H9 (cell line): ENCODE results near the gene USP13. TPM values are rescaled to one million over a fixed set of nuclear protein-coding genes. Genes with fewer than 3 reads are reported as not detected.

ENCODE experiments used
- DNase-seq: peaks from one replicate; pipeline ENCODE4 v3.0.0-alpha.2; 2017
- H2AFZ ChIP-seq: one replicate; pipeline ENCODE4 v1.6.1; 2013; ENCODE audit warnings: mild to moderate bottlenecking, low read length, control low read depth, moderate library complexity
- H2AK5ac ChIP-seq: 2 replicates; pipeline ENCODE4 v1.6.1; 2013; ENCODE audit warnings: low read length, control low read depth, mixed read lengths; ENCODE audit not compliant: insufficient read length
- H2BK120ac ChIP-seq: one replicate; pipeline ENCODE4 v1.6.1; 2013; ENCODE audit warnings: low read depth, mild to moderate bottlenecking, low read length, control low read depth, inconsistent platforms; ENCODE audit not compliant: poor library complexity, severe bottlenecking
- H2BK12ac ChIP-seq: 2 replicates; pipeline ENCODE4 v1.6.1; 2013; ENCODE audit warnings: low read length, control low read depth, mixed read lengths, low read depth; ENCODE audit not compliant: insufficient read length
- H2BK15ac ChIP-seq: 2 replicates; pipeline ENCODE4 v1.6.1; 2013; ENCODE audit warnings: low read depth, low read length, control low read depth
- H2BK20ac ChIP-seq: one replicate; pipeline ENCODE4 v1.6.1; 2013; ENCODE audit warnings: low read depth, mild to moderate bottlenecking, low read length, control low read depth, inconsistent platforms; ENCODE audit not compliant: poor library complexity, severe bottlenecking
- H2BK5ac ChIP-seq: 2 replicates; pipeline ENCODE4 v1.6.1; 2013; ENCODE audit warnings: low read length, control low read depth, mixed read lengths; ENCODE audit not compliant: insufficient read length
- H3K14ac ChIP-seq: 2 replicates; pipeline ENCODE4 v1.6.1; 2013; ENCODE audit warnings: low read length, control low read depth; ENCODE audit not compliant: insufficient read depth
- H3K18ac ChIP-seq: 2 replicates; pipeline ENCODE4 v1.6.1; 2013; ENCODE audit warnings: low read depth, mild to moderate bottlenecking, mixed read lengths, low read length, control low read depth; ENCODE audit not compliant: insufficient read length
- H3K23ac ChIP-seq: 2 replicates; pipeline ENCODE4 v1.6.1; 2013; ENCODE audit warnings: low read length, control low read depth, mixed read lengths, low read depth; ENCODE audit not compliant: insufficient read length
- H3K23me2 ChIP-seq: 2 replicates; pipeline ENCODE4 v1.6.1; 2013; ENCODE audit warnings: low read depth, mild to moderate bottlenecking, mixed read lengths, low read length, control low read depth; ENCODE audit not compliant: insufficient read length, poor library complexity, severe bottlenecking
- H3K27ac ChIP-seq: 2 replicates; pipeline ENCODE4 v1.5.1; 2013; ENCODE audit warnings: low read length, control low read depth, mixed read lengths, low read depth; ENCODE audit not compliant: insufficient read length
- H3K27me3 ChIP-seq: 2 replicates; pipeline ENCODE4 v1.6.1; 2013; ENCODE audit warnings: low read length, control low read depth, inconsistent platforms; ENCODE audit not compliant: insufficient read depth
- H3K4ac ChIP-seq: 2 replicates; pipeline ENCODE4 v1.6.1; 2013; ENCODE audit warnings: low read depth, mild to moderate bottlenecking, control low read depth, inconsistent platforms, low read length, moderate library complexity
- H3K4me1 ChIP-seq: 2 replicates; pipeline ENCODE4 v1.6.1; 2013; ENCODE audit warnings: low read length, control low read depth, inconsistent platforms; ENCODE audit not compliant: insufficient read depth
- H3K4me2 ChIP-seq: 2 replicates; pipeline ENCODE4 v1.6.1; 2013; ENCODE audit warnings: low read length, control low read depth, mixed read lengths; ENCODE audit not compliant: insufficient read length, insufficient read depth
- H3K56ac ChIP-seq: 2 replicates; pipeline ENCODE4 v1.6.1; 2013; ENCODE audit warnings: low read depth, mild to moderate bottlenecking, mixed read lengths, low read length, control low read depth; ENCODE audit not compliant: insufficient read length
- H3K79me1 ChIP-seq: 2 replicates; pipeline ENCODE4 v1.6.1; 2013; ENCODE audit warnings: low read depth, mild to moderate bottlenecking, moderate library complexity, low read length, control low read depth, inconsistent platforms; ENCODE audit not compliant: insufficient read depth, poor library complexity, severe bottlenecking
- H3K79me2 ChIP-seq: 2 replicates; pipeline ENCODE4 v1.6.1; 2013; ENCODE audit warnings: low read length, control low read depth, inconsistent platforms; ENCODE audit not compliant: insufficient read depth
- H3K9ac ChIP-seq: 2 replicates; pipeline ENCODE4 v1.6.1; 2013; ENCODE audit warnings: low read length, control low read depth, mixed read lengths; ENCODE audit not compliant: insufficient read length; ENCODE audit errors: extremely low read depth
- H3K9me3 ChIP-seq: one replicate; pipeline ENCODE4 v1.6.1; 2013; ENCODE audit warnings: low read depth, low read length, inconsistent platforms; ENCODE audit not compliant: control insufficient read depth
- H3T11ph ChIP-seq: one replicate; pipeline ENCODE4 v1.6.1; 2013; ENCODE audit warnings: mild to moderate bottlenecking, low read length, control low read depth, inconsistent platforms
- H4K20me1 ChIP-seq: one replicate; pipeline ENCODE4 v1.6.1; 2013; ENCODE audit not compliant: control insufficient read depth, insufficient read length, insufficient read depth
- H4K5ac ChIP-seq: 2 replicates; pipeline ENCODE4 v1.6.1; 2013; ENCODE audit warnings: low read depth, mild to moderate bottlenecking, mixed read lengths, low read length, control low read depth; ENCODE audit not compliant: insufficient read length
- H4K8ac ChIP-seq: replicated peaks from 2 replicates; pipeline ENCODE4 v1.6.1; 2013; ENCODE audit warnings: low read length, control low read depth, mixed read lengths, low read depth; ENCODE audit not compliant: insufficient read length
- H4K91ac ChIP-seq: 2 replicates; pipeline ENCODE4 v1.6.1; 2013; ENCODE audit warnings: low read depth, mild to moderate bottlenecking, moderate library complexity, mixed read lengths, low read length, control low read depth; ENCODE audit not compliant: insufficient read length
- H3K27ac Mint-ChIP-seq, 3 experiments: 2 replicates in 2 of 3; 3 replicates in 1 of 3; pipeline ENCODE4 v1.8.0; 2020 to 2021; ENCODE audit warnings: mixed read lengths in 3 of 3, mild to moderate bottlenecking in 1 of 3, moderate library complexity in 1 of 3
- H3K27me3 Mint-ChIP-seq: 2 replicates; pipeline ENCODE4 v1.8.0; 2021; ENCODE audit warnings: low read depth, mild to moderate bottlenecking, moderate library complexity, mixed read lengths
- H3K36me3 Mint-ChIP-seq, 3 experiments: 2 replicates in 2 of 3; 3 replicates in 1 of 3; pipeline ENCODE4 v1.8.0; 2020 to 2021; ENCODE audit warnings: low read depth in 3 of 3, mixed read lengths in 3 of 3; ENCODE audit not compliant: insufficient read depth in 1 of 3
- H3K4me1 Mint-ChIP-seq, 2 experiments: 2 replicates each; pipeline ENCODE4 v1.8.0; 2020; ENCODE audit warnings: mixed read lengths in 2 of 2
- H3K4me3 Mint-ChIP-seq, 2 experiments: 2 replicates in 1 of 2; 3 replicates in 1 of 2; pipeline ENCODE4 v1.8.0; 2020 to 2021; ENCODE audit warnings: mild to moderate bottlenecking in 2 of 2, mixed read lengths in 2 of 2, moderate library complexity in 1 of 2
- H3K9me3 Mint-ChIP-seq, 2 experiments: 2 replicates in 1 of 2; 3 replicates in 1 of 2; pipeline ENCODE4 v1.8.0; 2020; ENCODE audit warnings: mild to moderate bottlenecking in 2 of 2, mixed read lengths in 2 of 2, moderate library complexity in 1 of 2
- CTCF ChIP-seq: fragments of 200-600 bp; sonication (generic); conservative IDR thresholded peaks from 3 replicates; pipeline ENCODE4 v1.8.0; 2021; ENCODE audit warnings: antibody characterized with exemption, mild to moderate bottlenecking
- WGBS: extraction: QIAGEN DNeasy Blood & Tissue Kit; methylation state at CpG from one replicate; pipeline ENCODE4 v1.1.7; 2013; ENCODE audit warnings: missing lambda C conversion rate, low lambda C conversion rate, mixed read lengths; ENCODE audit not compliant: insufficient read length; ENCODE audit errors: extremely low coverage; 5-methylcytosine and 5-hydroxymethylcytosine counted together
- total RNA-seq: library from RNA; stranded (reverse); gene quantifications from 2 replicates; pipeline ENCODE4 v1.2.1, GENCODE V29; 2021

The USP13 gene
- total RNA-seq, 1 experiment from 2014 or later: 26.7 TPM

- H3K9ac ChIP-seq: no peak overlapping the region
- no peak overlapping the region for H2BK5ac ChIP-seq
- no peak overlapping the region for H3K14ac ChIP-seq
- H3K27me3 Mint-ChIP-seq: no peaks in the 10 kb centered on the region
- H4K91ac ChIP-seq: no peak overlapping the region
- no peak overlapping the region for H4K8ac ChIP-seq
- H3K56ac ChIP-seq: no peak overlapping the region
- peaks cover 30 to 32% of the 10 kb centered on the region in 2 experiments for H3K4me1 Mint-ChIP-seq
- H3K4me3 Mint-ChIP-seq: no peak overlapping the region; a peak in 1 of 5 replicates
- H3K79me2 ChIP-seq: peaks cover 9% of the 10 kb centered on the region; the same call in 1 of the 2 replicates
- H3K27ac Mint-ChIP-seq: no peak overlapping the region; a peak in 1 of 7 replicates
- H3K36me3 Mint-ChIP-seq: peaks cover 0 to 3% (median 0%) of the 10 kb centered on the region in 3 experiments; a peak in 3 of 7 replicates
- no peak for DNase-seq
- H3K27ac ChIP-seq: no peak overlapping the region
- no peak overlapping the region for H2BK12ac ChIP-seq
- H3K4me2 ChIP-seq: no peak overlapping the region
- H3K79me1 ChIP-seq: peaks cover 17% of the 10 kb centered on the region
- no peaks in the 10 kb centered on the region for H3K9me3 ChIP-seq
- no peak overlapping the region for H3T11ph ChIP-seq
- H2AK5ac ChIP-seq: no peak overlapping the region
- no peak for TF ChIP-seq CTCF
- no peak overlapping the region for H3K18ac ChIP-seq
- H3K4me1 ChIP-seq: peaks cover 5% of the 10 kb centered on the region; the same call in 1 of the 2 replicates
- no peaks in the 10 kb centered on the region for H3K23me2 ChIP-seq
- H3K4ac ChIP-seq: no peak overlapping the region
- no peaks in the 10 kb centered on the region; a peak in 1 of 5 replicates for H3K9me3 Mint-ChIP-seq
- no peak overlapping the region for H2BK120ac ChIP-seq
- no peak overlapping the region for H3K23ac ChIP-seq
- no peaks in the 10 kb centered on the region for H4K20me1 ChIP-seq
- no peak overlapping the region for H2BK20ac ChIP-seq
- WGBS: no CpG with 5 or more reads among the region's 8 CpGs
- no peak overlapping the region for H4K5ac ChIP-seq
- no peak overlapping the region for H2BK15ac ChIP-seq
- H2AFZ ChIP-seq: no peak overlapping the region
- H3K27me3 ChIP-seq: no peaks in the 10 kb centered on the region
Measured at GRCh38 chr3:179670311-179670710, 17.5 kb downstream of the USP13 start.
